ENCODE data around the gene ABCC8.

ABCC8 gene

GRCh38 chr11:17510507-17511206 lies 34.0 kb upstream of the ABCC8 start:
- Histone ChIP-seq H3K9me3 (ENCODE audit: control insufficient read depth, insufficient read depth, low read depth, low read length) (no peaks in the 10 kb centered on the region), H3K27ac (ENCODE audit: extremely low read depth, low read depth, low read length) (no peak overlapping the region), H3K4me3 (ENCODE audit: low read depth, low read length) (no peak overlapping the region), H3K4me1 (ENCODE audit: control insufficient read depth, insufficient read depth, low read length) (no peaks in the 10 kb centered on the region), H3K36me3 (ENCODE audit: control insufficient read depth in 2 of 2, insufficient read depth in 1 of 2, low read length in 2 of 2) (no peaks in the 10 kb centered on the region)
- ChIA-PET POLR2A (no interaction called here), CTCF (interaction anchor here (1.0 to 13.0 kb wide), 3 partner anchors 14 to 128 kb away, joined by 7 to 318 read pairs (median 70); partner anchors contain the start of gene KCNJ11)
- no peak for TF ChIP-seq ZNF302 (tag by site-specific recombination; IDR thresholded peaks at IDR 0.05; ENCODE audit: low read depth)
- TF ChIP-seq, protein P1, sequence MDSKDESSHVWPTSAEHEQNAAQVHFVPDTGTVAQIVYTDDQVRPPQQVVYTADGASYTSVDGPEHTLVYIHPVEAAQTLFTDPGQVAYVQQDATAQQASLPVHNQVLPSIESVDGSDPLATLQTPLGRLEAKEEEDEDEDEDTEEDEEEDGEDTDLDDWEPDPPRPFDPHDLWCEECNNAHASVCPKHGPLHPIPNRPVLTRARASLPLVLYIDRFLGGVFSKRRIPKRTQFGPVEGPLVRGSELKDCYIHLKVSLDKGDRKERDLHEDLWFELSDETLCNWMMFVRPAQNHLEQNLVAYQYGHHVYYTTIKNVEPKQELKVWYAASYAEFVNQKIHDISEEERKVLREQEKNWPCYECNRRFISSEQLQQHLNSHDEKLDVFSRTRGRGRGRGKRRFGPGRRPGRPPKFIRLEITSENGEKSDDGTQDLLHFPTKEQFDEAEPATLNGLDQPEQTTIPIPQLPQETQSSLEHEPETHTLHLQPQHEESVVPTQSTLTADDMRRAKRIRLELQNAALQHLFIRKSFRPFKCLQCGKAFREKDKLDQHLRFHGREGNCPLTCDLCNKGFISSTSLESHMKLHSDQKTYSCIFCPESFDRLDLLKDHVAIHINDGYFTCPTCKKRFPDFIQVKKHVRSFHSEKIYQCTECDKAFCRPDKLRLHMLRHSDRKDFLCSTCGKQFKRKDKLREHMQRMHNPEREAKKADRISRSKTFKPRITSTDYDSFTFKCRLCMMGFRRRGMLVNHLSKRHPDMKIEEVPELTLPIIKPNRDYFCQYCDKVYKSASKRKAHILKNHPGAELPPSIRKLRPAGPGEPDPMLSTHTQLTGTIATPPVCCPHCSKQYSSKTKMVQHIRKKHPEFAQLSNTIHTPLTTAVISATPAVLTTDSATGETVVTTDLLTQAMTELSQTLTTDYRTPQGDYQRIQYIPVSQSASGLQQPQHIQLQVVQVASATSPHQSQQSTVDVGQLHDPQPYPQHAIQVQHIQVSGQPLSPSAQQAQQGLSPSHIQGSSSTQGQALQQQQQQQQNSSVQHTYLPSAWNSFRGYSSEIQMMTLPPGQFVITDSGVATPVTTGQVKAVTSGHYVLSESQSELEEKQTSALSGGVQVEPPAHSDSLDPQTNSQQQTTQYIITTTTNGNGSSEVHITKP (tag by site-specific recombination; IDR thresholded peaks at IDR 0.05), result peak; percentile 33; the same call in 1 of the 2 replicates

DNA sequence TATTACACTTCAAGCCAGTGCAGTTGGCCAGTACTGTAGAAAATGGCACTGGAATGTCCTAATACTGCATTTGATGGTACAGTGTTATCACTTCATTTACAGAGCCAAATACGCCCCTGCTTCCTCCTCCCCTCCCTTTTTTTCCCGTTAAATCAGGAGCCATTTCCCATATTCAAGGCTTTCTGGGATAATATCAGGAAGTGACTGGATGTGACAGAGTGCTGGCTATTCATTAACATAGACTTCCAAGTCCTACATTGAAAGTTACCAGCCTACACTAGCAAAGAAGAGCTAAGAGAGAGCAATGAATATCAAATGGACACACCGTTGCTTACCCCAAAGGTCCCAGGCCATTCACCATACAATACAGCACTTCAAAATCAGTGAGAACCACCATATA lies 32.1 kb upstream of the ABCC8 start:
- Histone ChIP-seq H3K36me3 (ENCODE audit: control insufficient read depth in 2 of 2, insufficient read depth in 1 of 2, low read length in 2 of 2) (no peaks in the 10 kb centered on the region), H3K27ac (ENCODE audit: extremely low read depth, low read depth, low read length) (no peak overlapping the region), H3K4me3 (ENCODE audit: low read depth, low read length) (no peak overlapping the region), H3K9me3 (ENCODE audit: control insufficient read depth, insufficient read depth, low read depth, low read length) (no peaks in the 10 kb centered on the region), H3K4me1 (ENCODE audit: control insufficient read depth, insufficient read depth, low read length) (no peaks in the 10 kb centered on the region)
- ChIA-PET CTCF (interaction anchor here (0.7 to 13.0 kb wide), 9 partner anchors 9 to 520 kb away, joined by 3 to 318 read pairs (median 4); partner anchors contain the start of gene KCNJ11), POLR2A (no interaction called here)
- TF ChIP-seq ZSCAN5A (tag by site-specific recombination; IDR thresholded peaks at IDR 0.05) (no peak), ZNF768 (tag by site-specific recombination; IDR thresholded peaks at IDR 0.05) (no peak)
- TF ChIP-seq, protein P2, sequence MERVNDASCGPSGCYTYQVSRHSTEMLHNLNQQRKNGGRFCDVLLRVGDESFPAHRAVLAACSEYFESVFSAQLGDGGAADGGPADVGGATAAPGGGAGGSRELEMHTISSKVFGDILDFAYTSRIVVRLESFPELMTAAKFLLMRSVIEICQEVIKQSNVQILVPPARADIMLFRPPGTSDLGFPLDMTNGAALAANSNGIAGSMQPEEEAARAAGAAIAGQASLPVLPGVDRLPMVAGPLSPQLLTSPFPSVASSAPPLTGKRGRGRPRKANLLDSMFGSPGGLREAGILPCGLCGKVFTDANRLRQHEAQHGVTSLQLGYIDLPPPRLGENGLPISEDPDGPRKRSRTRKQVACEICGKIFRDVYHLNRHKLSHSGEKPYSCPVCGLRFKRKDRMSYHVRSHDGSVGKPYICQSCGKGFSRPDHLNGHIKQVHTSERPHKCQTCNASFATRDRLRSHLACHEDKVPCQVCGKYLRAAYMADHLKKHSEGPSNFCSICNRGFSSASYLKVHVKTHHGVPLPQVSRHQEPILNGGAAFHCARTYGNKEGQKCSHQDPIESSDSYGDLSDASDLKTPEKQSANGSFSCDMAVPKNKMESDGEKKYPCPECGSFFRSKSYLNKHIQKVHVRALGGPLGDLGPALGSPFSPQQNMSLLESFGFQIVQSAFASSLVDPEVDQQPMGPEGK (tag by site-specific recombination; IDR thresholded peaks at IDR 0.05), result no peak

DNA sequence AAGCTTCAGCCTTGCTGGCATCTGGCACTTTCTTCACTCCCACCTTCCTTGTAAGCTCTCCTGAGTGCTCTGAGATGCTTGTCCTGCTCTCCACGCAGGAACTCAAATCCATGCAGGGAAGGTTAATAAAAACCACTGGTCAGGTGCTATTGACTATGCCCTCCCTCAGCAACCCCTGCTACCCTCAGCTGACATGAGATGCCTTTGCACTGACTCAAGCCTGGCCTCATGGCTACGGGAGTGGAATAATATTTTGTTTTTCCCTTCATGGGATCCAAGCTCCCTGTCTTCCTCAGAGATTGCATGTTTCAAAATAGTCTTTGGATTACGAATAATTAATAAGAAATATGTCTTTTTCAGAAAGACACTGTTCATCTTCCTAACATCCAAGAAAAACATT lies 31.7 kb upstream of the ABCC8 start:
- CTCF ChIA-PET, result interaction anchor here (0.7 to 13.0 kb wide), 11 partner anchors 10 to 519 kb away, joined by 3 to 318 read pairs (median 4); partner anchors contain the start of gene KCNJ11

More for the DNA sequence above, 31.7 kb upstream of the ABCC8 start:
- Histone ChIP-seq H3K4me3 (ENCODE audit: low read depth, low read length) (no peak overlapping the region), H3K4me1 (ENCODE audit: control insufficient read depth, insufficient read depth, low read length) (no peaks in the 10 kb centered on the region), H3K27ac (ENCODE audit: extremely low read depth, low read depth, low read length) (no peak overlapping the region), H3K9me3 (ENCODE audit: control insufficient read depth, insufficient read depth, low read depth, low read length) (no peaks in the 10 kb centered on the region), H3K36me3 (ENCODE audit: control insufficient read depth in 2 of 2, insufficient read depth in 1 of 2, low read length in 2 of 2) (no peaks in the 10 kb centered on the region)
- TF ChIP-seq HOXC10 (CRISPR knock-in tag; IDR thresholded peaks at IDR 0.05) (no peak), GFI1B (tag by site-specific recombination; IDR thresholded peaks at IDR 0.05) (no peak), YY2 (tag by site-specific recombination; IDR thresholded peaks at IDR 0.05) (no peak), KLF1 (tag by site-specific recombination; IDR thresholded peaks at IDR 0.05) (no peak), ZNF596 (tag by site-specific recombination; IDR thresholded peaks at IDR 0.05) (no peak), ZSCAN23 (tag by site-specific recombination; IDR thresholded peaks at IDR 0.05) (no peak), ZNF341 (tag by site-specific recombination; IDR thresholded peaks at IDR 0.05; ENCODE audit: low read depth) (no peak), ZNF239 (tag by site-specific recombination; IDR thresholded peaks at IDR 0.05) (no peak), PRDM4 (tag by site-specific recombination; IDR thresholded peaks at IDR 0.05) (no peak)
- POLR2A ChIA-PET, result no interaction called here
